DMS 273 (cell line): ENCODE data around the gene AMMECR1L.
A peak's percentile ranks its signal among the peaks of the same experiment; 100 is the strongest.
"Not testable (repeated sequence)": the region's sequence is repeated elsewhere in the genome, so short reads cannot be mapped to it uniquely, and the experiment has no call there.

Experiments
- DNase-seq: peaks from one replicate; lab custom pipeline; 2025; ENCODE audit not compliant: unreplicated experiment; lab: John Stamatoyannopoulos, UW

AMMECR1L gene

DNA sequence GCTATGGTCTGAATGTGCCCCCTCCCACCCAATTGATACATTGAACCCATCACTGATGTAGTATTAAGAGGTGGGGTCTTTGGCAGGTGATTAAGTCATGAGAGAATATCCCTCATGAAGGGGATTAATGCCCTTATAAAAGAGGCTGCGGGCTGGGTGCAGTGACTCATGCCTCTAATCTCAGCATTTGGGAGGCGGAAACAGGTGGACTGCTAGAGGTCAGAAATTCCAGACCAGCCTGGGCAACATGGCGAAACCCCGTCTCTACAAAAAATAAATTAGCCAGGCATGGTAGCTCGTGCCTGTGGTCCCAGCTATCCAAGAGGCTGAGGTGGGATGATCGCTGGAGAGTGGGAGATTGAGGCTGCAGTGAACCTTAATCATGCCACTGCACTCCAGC lies 42.1 kb downstream of the AMMECR1L start:
- DNase-seq = no peak

DNA sequence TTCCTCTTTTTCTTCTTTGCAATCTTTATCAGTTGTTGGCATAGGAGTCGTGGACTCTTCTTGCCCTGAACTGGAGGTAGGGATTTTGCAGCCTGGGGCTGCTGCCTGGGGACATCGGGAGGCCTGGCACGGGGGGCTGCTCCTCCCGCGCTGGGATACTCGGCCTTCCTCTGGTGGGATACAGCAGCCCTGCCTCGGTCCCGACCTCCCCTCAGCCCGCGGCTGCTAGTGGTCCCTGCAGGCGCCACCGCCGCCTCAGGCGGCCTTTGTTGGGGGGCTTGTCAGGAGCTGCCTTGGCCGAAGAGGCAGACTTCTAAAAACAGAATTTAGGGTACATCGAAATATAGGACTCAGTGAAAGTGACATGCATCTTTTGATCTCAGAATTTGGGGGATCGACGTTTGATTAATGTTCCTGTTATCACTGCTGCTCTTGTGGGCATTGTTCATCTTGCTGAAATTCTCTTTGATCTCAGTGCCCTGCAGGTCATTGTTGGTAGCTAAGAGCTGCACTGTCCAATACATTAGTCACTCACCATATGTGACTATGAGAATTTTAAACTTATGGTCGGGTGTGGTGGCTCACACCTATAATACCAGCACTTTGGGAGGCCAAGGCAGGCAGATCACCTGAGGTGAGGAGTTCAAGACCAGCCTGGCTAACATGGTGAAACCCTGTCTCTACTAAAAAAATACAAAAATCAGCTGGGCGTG lies 44.1 kb downstream of the AMMECR1L start:
- DNase-seq = no peak

GRCh38 chr2:127840893-127841292 lies 44.9 kb downstream of the AMMECR1L start:
- DNase-seq = no peak

DNA sequence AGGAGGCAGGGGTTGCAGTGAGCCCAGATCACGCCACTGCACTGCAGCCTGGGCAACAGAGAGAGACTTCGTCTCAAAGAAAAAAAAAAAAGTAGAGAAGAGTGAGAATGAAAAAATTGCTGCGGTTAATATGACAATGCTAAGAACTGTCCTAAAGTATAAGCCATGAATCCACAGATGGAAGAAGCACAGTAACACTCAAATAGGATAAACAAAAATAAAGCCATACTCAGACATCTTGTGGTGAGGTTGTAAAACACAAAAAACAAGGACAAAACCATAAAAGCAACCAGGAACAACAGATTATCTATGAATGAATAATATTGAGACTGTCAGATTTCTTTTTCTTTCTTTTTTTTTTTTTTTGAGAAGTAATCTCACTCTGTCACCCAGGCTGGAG lies 50.8 kb downstream of the AMMECR1L start:
- DNase-seq = no peak

DNA sequence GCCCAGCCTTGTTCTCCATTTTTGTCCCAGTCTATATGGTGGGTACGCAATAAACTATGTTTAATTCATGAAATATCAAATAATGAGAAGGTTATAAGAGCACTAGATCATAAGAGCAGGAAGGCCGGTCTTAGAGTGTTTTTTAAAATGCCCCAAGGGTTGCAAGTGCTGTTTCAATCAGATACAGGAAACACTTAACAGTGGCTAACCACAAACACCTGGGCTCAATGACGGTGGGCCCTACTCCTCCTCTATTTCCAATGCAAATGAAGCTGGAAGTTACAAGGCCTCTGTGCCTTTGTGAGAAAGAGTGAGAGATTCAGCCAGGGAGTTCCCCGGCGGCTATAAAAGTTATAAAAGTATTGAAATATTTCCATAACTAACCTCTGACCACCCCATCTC lies 55.9 kb downstream of the AMMECR1L start:
- DNase-seq = peak; percentile 21

GRCh38 chr2:127826708-127827107 lies 59.0 kb downstream of the AMMECR1L start:
- DNase-seq = not testable (repeated sequence)

GRCh38 chr2:127826047-127826446 lies 59.7 kb downstream of the AMMECR1L start:
- DNase-seq = no peak

DNA sequence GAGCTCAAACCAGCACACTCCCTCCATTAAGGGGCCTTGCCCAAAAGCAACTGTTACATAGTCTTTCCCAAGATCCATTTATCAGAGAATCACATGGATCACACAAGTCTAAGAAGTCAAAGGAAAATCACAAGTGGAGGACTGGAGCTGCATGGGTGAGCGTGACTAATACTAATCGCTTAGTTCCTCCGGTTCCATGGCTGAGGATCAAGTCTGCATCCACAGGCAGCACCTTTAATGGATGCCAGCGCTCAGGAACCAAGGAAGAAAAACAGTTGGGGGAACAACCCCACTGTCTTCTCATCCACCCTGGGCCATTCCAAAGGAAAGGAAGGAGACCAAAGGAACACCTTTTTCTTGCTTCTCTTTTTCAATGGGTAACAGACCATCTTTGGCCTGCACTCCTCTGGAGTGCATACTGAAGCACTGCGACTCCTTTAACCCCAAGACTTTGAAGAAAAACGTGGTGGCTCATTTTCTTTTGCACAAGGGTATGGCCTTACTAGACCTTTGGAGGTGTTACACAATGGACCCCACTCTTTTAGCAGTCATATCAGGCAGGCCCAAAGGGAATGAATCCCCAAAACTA lies 65.6 kb downstream of the AMMECR1L start:
- DNase-seq = peak; percentile 54

DNA sequence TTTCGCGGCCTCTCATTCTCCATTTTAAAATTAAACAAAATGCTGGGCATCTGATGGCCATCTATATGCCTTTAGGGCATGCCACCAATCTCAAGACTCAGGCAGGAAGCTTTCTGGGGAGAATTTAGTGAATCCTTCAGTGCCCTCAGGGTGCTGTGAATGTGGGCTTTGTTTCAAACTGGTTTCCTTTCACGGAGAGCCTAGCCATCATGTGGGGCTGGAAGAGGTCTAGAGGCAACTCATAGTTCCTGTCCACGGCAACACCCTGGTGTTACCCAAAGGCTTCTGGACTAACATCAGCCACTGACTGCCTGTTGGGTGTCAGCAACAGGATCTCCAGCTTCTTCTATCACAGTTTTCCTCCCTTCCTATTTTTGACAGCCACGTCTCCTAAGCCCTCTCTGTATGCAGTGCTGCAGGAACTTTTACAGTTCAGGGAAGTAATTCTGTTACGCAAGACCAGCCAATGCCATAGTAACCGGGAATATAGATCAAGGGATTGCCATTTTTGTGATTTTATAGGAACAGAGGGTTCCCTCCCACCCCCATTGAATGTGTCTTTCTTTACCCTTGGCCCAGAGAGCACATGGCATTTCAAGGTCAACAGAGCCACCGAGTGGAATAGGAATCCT lies 66.8 kb downstream of the AMMECR1L start:
- no peak for DNase-seq

DNA sequence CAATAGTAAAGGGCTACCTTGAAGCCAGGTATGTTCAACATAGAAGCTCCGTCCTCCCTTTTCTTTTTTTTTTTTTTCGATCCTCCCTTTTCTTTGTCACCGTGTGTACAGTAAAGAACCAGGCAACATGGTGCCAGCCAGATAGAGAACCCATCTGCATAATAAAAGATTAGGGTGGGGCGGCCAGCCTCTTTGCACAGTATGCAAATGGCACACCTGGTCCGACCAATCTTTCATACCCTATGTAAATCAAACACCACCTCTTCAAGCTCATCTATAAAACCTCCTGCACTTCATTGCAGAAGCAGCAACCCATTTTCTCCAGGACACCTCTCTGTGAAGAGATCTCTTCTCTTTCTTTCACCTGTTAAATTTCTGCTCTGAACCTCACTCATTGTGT lies 67.5 kb downstream of the AMMECR1L start:
- no peak for DNase-seq

DNA sequence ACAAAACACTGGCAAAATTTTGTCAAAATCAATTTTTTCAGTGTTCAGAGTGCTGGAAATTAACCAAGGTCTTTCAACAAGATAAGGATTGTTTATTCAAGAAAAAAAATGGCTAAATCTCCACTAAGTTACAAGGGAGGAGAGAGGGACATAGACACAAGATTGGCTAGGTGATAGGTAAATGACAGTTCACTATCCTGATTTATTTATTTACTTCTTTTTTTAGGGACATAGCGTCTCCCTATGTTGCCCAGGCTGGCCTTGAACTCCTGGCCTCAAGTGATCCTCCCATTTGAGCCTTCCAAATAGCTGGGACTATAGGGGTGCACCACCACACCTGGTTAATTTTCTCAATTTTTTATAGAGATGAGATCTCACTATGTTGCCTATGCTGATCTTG lies 71.1 kb downstream of the AMMECR1L start:
- DNase-seq = no peak

DNA sequence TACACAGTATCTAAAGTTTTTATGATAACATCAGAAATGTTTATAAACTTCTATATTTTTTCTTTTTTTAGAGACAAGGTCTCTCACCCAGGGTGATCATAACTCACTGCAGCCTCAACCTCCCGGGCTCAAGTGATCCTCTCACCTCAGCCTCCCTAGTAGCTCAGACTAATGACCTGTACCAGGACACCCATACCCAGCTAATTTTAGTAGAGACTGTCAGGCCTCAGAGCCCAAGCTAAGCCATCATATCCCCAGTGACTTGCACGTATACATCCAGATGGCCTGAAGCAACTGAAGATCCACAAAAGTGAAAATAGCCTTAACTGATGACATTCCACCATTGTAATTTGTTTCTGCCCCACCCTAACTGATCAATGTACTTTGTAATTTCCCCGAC lies 73.3 kb downstream of the AMMECR1L start:
- not testable (repeated sequence) for DNase-seq
